Neural progenitor cell (in vitro differentiated cells): ENCODE results near the gene NOX5. TPM values are rescaled to one million over a fixed set of nuclear protein-coding genes. Genes with fewer than 3 reads are reported as not detected.

Source experiments
- DNase-seq: peaks from one replicate; pipeline ENCODE4 v3.0.0-alpha.2; 2016; ENCODE audit warnings: low spot score
- H2AFZ ChIP-seq: fragments of 200-600 bp; sonication (generic); replicated peaks from 2 replicates; pipeline ENCODE4 v1.6.1; 2016; ENCODE audit warnings: antibody characterized with exemption
- H3F3A ChIP-seq: fragments of 200-600 bp; sonication (generic); 2 replicates; pipeline ENCODE4 v1.6.1; 2016; ENCODE audit warnings: antibody characterized with exemption, low read depth
- H3K27ac ChIP-seq: fragments of 200-600 bp; sonication (generic); 2 replicates; pipeline ENCODE4 v1.5.1; 2016; ENCODE audit warnings: mild to moderate bottlenecking
- H3K27me3 ChIP-seq: fragments of 200-600 bp; sonication (generic); 2 replicates; pipeline ENCODE4 v1.6.1; 2016; ENCODE audit warnings: mild to moderate bottlenecking, moderate library complexity
- H3K36me3 ChIP-seq: fragments of 200-600 bp; sonication (generic); 2 replicates; pipeline ENCODE4 v1.5.1; 2016
- H3K4me1 ChIP-seq: fragments of 200-600 bp; sonication (generic); 2 replicates; pipeline ENCODE4 v1.6.1; 2016; ENCODE audit warnings: mixed run types
- H3K4me2 ChIP-seq: fragments of 200-600 bp; sonication (generic); 2 replicates; pipeline ENCODE4 v1.6.1; 2016
- H3K4me3 ChIP-seq: fragments of 200-600 bp; sonication (generic); 2 replicates; pipeline ENCODE4 v1.5.1; 2016
- H3K79me2 ChIP-seq: fragments of 200-600 bp; sonication (generic); 2 replicates; pipeline ENCODE4 v1.6.1; 2016; ENCODE audit warnings: low read depth
- H3K9ac ChIP-seq: fragments of 200-600 bp; sonication (generic); 2 replicates; pipeline ENCODE4 v1.6.1; 2016
- H3K9me3 ChIP-seq: fragments of 200-600 bp; sonication (generic); 2 replicates; pipeline ENCODE4 v1.5.1; 2016; ENCODE audit warnings: low read depth
- H4K20me1 ChIP-seq: fragments of 200-600 bp; sonication (generic); 2 replicates; pipeline ENCODE4 v1.6.1; 2016; ENCODE audit warnings: low read depth
- H3K27ac Mint-ChIP-seq: 3 replicates; pipeline ENCODE4 v1.8.0; 2021; ENCODE audit warnings: mixed read lengths
- H3K27me3 Mint-ChIP-seq: 2 replicates; pipeline ENCODE4 v1.8.0; 2022; ENCODE audit warnings: low read depth, mild to moderate bottlenecking, inconsistent platforms, moderate library complexity, mixed read lengths; ENCODE audit not compliant: insufficient read depth
- H3K36me3 Mint-ChIP-seq: 3 replicates; pipeline ENCODE4 v1.8.0; 2021; ENCODE audit warnings: mixed read lengths
- H3K4me1 Mint-ChIP-seq: 3 replicates; pipeline ENCODE4 v1.8.0; 2021; ENCODE audit warnings: mixed read lengths
- H3K4me3 Mint-ChIP-seq: 3 replicates; pipeline ENCODE4 v1.8.0; 2021; ENCODE audit warnings: mild to moderate bottlenecking, moderate library complexity, mixed read lengths
- H3K9me3 Mint-ChIP-seq: 3 replicates; pipeline ENCODE4 v1.8.0; 2020; ENCODE audit warnings: mixed read lengths
- EZH2 ChIP-seq: fragments of 200-600 bp; sonication (generic); IDR thresholded peaks from 2 replicates; pipeline ENCODE4 v1.6.1; 2017; ENCODE audit warnings: antibody characterized with exemption, mild to moderate bottlenecking, moderate library complexity
- EZH2phosphoT487 ChIP-seq: fragments of 200-600 bp; sonication (generic); IDR thresholded peaks from 2 replicates; pipeline ENCODE4 v1.6.1; 2017; ENCODE audit warnings: antibody characterized with exemption
- total RNA-seq: library from RNA; depleted of rRNA; stranded (reverse); fragments of >200 nt; gene quantifications from 2 replicates; pipeline ENCODE4 v1.2.3, GENCODE V29; 2015; ENCODE audit warnings: low replicate concordance
- TF ChIP-seq, protein P1 (sequence below): fragments of 200-600 bp; sonication (generic); IDR thresholded peaks from 2 replicates; pipeline ENCODE4 v1.5.1; 2017; ENCODE audit warnings: antibody characterized with exemption, mild to moderate bottlenecking

The NOX5 gene
- total RNA-seq, 1 donor from 2014 or later: not detected

DNA sequence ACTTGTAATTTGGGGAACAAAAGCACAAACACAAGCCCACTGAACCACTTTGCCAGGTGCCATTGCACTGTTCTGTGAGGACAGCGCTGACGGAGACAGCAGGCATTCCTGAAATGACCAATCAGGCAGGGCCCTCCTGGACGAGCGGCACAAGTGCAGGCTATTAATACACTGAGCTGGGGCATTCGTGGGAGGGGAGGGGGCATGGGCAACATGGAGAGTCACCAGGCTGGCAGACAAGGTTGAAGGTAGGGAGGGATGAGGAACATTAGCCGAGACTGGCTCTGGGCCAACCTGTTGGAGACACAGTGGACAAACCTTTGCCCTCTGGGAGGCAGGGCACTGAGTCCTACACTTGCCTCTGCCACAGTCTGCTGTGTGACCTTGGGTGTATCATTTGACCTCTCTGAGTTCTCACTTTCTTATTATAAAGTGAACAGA is 45.6 kb downstream of the NOX5 start:
- Histone ChIP-seq H3K36me3 (no peaks in the 10 kb centered on the region), H2AFZ (no peak overlapping the region), H3K4me2 (no peak overlapping the region), H4K20me1 (peaks cover 4% of the 10 kb centered on the region), H3K79me2 (no peaks in the 10 kb centered on the region), H3K9ac (no peak overlapping the region), H3F3A (no peaks in the 10 kb centered on the region), H3K9me3 (no peaks in the 10 kb centered on the region), H3K4me3 (no peak overlapping the region), H3K4me1 (no peaks in the 10 kb centered on the region), H3K27ac (no peak overlapping the region), H3K27me3 (peaks cover 8% of the 10 kb centered on the region)
- DNase-seq: peak; percentile 40
- peaks cover 9% of the 10 kb centered on the region for H3K27me3 Mint-ChIP-seq
- peaks cover 10% of the 10 kb centered on the region for H3K4me1 Mint-ChIP-seq
- H3K4me3 Mint-ChIP-seq: no peak overlapping the region
- H3K9me3 Mint-ChIP-seq: no peaks in the 10 kb centered on the region
- no peaks in the 10 kb centered on the region for H3K36me3 Mint-ChIP-seq
- no peak overlapping the region for H3K27ac Mint-ChIP-seq
- TF ChIP-seq, protein P1, sequence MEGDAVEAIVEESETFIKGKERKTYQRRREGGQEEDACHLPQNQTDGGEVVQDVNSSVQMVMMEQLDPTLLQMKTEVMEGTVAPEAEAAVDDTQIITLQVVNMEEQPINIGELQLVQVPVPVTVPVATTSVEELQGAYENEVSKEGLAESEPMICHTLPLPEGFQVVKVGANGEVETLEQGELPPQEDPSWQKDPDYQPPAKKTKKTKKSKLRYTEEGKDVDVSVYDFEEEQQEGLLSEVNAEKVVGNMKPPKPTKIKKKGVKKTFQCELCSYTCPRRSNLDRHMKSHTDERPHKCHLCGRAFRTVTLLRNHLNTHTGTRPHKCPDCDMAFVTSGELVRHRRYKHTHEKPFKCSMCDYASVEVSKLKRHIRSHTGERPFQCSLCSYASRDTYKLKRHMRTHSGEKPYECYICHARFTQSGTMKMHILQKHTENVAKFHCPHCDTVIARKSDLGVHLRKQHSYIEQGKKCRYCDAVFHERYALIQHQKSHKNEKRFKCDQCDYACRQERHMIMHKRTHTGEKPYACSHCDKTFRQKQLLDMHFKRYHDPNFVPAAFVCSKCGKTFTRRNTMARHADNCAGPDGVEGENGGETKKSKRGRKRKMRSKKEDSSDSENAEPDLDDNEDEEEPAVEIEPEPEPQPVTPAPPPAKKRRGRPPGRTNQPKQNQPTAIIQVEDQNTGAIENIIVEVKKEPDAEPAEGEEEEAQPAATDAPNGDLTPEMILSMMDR: no peak
- TF ChIP-seq EZH2phosphoT487: no peak
- TF ChIP-seq EZH2: no peak

DNA sequence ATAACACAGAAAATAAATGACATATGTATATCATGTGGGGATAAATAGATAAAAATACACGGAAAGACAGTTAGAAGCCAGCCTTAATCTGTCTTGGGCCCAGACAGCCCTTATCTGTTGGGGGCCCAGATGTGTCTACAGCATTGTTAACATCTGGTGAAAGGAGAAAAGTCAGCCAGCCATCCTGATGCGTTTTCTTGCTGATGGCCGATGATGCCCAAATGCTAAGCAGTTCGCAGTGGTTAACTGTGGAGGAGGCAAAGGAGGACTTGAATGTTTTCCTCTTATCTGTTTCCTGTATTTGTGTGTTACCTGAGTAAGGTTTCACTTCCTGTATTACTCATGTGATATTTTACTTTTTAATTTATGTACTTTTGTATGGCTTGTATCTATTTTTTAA is 46.2 kb downstream of the NOX5 start:
- Mint-ChIP-seq H3K4me1 (peaks cover 10% of the 10 kb centered on the region), H3K27me3 (peaks cover 9% of the 10 kb centered on the region), H3K27ac (no peak overlapping the region), H3K9me3 (no peaks in the 10 kb centered on the region), H3K36me3 (no peaks in the 10 kb centered on the region), H3K4me3 (no peak overlapping the region)
- Histone ChIP-seq H3K4me3 (no peak overlapping the region), H2AFZ (no peak overlapping the region), H3K27me3 (peaks cover 8% of the 10 kb centered on the region), H3K36me3 (no peaks in the 10 kb centered on the region), H3K4me2 (no peak overlapping the region), H3K9me3 (no peaks in the 10 kb centered on the region), H3K79me2 (no peaks in the 10 kb centered on the region), H3K9ac (no peak overlapping the region), H3K4me1 (no peaks in the 10 kb centered on the region), H3F3A (no peaks in the 10 kb centered on the region), H4K20me1 (peaks cover 4% of the 10 kb centered on the region), H3K27ac (no peak overlapping the region)
- no peak for DNase-seq
- TF ChIP-seq, protein P1: no peak
- TF ChIP-seq EZH2: no peak
- TF ChIP-seq EZH2phosphoT487: no peak

DNA sequence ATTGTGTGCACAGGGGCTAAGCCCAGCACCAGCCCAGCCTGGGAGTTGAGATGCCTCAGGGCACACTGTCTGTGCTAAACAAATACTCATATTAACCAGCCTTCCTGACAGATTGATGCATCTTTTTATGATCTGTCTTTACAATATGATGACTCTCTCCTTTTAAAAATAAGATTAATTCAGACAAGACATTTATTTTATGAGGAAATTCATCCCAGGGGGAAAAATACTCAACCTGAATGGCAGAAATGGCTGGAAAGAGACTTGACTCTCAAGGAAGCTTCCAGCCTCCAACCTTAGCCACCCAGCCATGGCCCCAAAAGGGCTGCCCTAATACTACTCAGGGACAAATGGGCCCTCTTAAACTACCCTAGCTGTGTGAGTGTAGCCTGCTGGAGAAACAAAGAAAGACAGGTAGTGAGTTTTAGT is 46.9 kb downstream of the NOX5 start:
- Mint-ChIP-seq H3K27me3 (peaks cover 7% of the 10 kb centered on the region), H3K4me3 (no peak overlapping the region), H3K9me3 (no peaks in the 10 kb centered on the region), H3K36me3 (no peaks in the 10 kb centered on the region), H3K4me1 (peaks cover 10% of the 10 kb centered on the region), H3K27ac (no peak overlapping the region)
- Histone ChIP-seq H3K79me2 (no peaks in the 10 kb centered on the region), H3K9ac (no peak overlapping the region), H4K20me1 (peaks cover 4% of the 10 kb centered on the region), H2AFZ (no peak overlapping the region), H3K4me2 (no peak overlapping the region), H3F3A (no peaks in the 10 kb centered on the region), H3K27ac (no peak overlapping the region), H3K4me1 (no peaks in the 10 kb centered on the region), H3K36me3 (no peaks in the 10 kb centered on the region), H3K9me3 (no peaks in the 10 kb centered on the region), H3K4me3 (no peak overlapping the region), H3K27me3 (peaks cover 8% of the 10 kb centered on the region)
- no peak for TF ChIP-seq EZH2
- TF ChIP-seq, protein P1: no peak
- no peak for TF ChIP-seq EZH2phosphoT487
- no peak for DNase-seq
